Panc1 (cell line): Measurements from ENCODE around the gene PRKCA. TPM values are rescaled to one million over a fixed set of nuclear protein-coding genes. Genes with fewer than 3 reads are reported as not detected.
"Not testable (repeated sequence)": the region's sequence is repeated elsewhere in the genome, so short reads cannot be mapped to it uniquely, and the experiment has no call there.

Source experiments
- ATAC-seq: fragments of 200-7000 bp; cut with Tn5 transposase; 2 replicates; pipeline ENCODE4 v1.9.1; 2020; ENCODE audit warnings: mild to moderate bottlenecking, moderate library complexity
- BruUV-seq: library from RNA; stranded (reverse); fragments of 400-500 nt; replicated peaks from 2 replicates; lab custom pipeline; 2021; lab: Mats Ljungman, UMichigan
- CTCF ChIA-PET: fragments of 300-600 bp; sonication (Branson Sonifier 250); formaldehyde crosslinking; loops from one replicate; lab custom pipeline; 2022; ENCODE audit warnings: antibody characterized with exemption; lab: Charles Lee
- POLR2A ChIA-PET: fragments of 300-600 bp; sonication (Branson Sonifier 250); formaldehyde crosslinking; loops from one replicate; lab custom pipeline; 2022; ENCODE audit warnings: antibody characterized with exemption; lab: Charles Lee
- DNase-seq: peaks from one replicate; pipeline ENCODE4 v3.0.0-alpha.2; 2010; ENCODE audit warnings: low read depth, low spot score
- H3K27ac ChIP-seq: 2 replicates; pipeline ENCODE4 v1.5.1; 2011; ENCODE audit warnings: mild to moderate bottlenecking, low read length, inconsistent platforms
- H3K27me3 ChIP-seq: fragments of 200-500 bp; sonication (Bioruptor generic); 2 replicates; pipeline ENCODE4 v1.6.0; 2014; ENCODE audit warnings: low read length, inconsistent platforms; ENCODE audit not compliant: control insufficient read depth, insufficient read depth
- H3K36me3 ChIP-seq: fragments of 200-500 bp; sonication (Bioruptor generic); 2 replicates; pipeline ENCODE4 v1.5.1; 2014; ENCODE audit warnings: inconsistent platforms, mild to moderate bottlenecking, low read length, moderate library complexity; ENCODE audit not compliant: control insufficient read depth, insufficient read depth
- H3K4me1 ChIP-seq: 2 replicates; pipeline ENCODE4 v1.5.1; 2011; ENCODE audit warnings: inconsistent platforms, mild to moderate bottlenecking, low read length, moderate library complexity; ENCODE audit not compliant: control insufficient read depth, insufficient read depth
- H3K4me3 ChIP-seq, 2 experiments: 2 replicates each; pipeline ENCODE4 v1.5.1; 2011 to 2012; ENCODE audit warnings: low read depth in 2 of 2, low read length in 2 of 2, mild to moderate bottlenecking in 2 of 2, inconsistent platforms in 1 of 2, moderate library complexity in 1 of 2
- H3K9me3 ChIP-seq: fragments of 200-500 bp; sonication (Bioruptor generic); 2 replicates; pipeline ENCODE4 v1.5.1; 2014; ENCODE audit warnings: low read depth, mild to moderate bottlenecking, inconsistent platforms, low read length, moderate library complexity; ENCODE audit not compliant: control insufficient read depth, insufficient read depth
- POLR2AphosphoS5 ChIP-seq: IDR thresholded peaks from 2 replicates; pipeline ENCODE4 v1.6.1; 2012; ENCODE audit warnings: mild to moderate bottlenecking, low read depth, low read length, moderate library complexity
- SIN3A ChIP-seq: IDR thresholded peaks from 2 replicates; pipeline ENCODE4 v1.6.1; 2012; ENCODE audit warnings: low read depth, mild to moderate bottlenecking, low read length, moderate library complexity, borderline replicate concordance; ENCODE audit not compliant: insufficient read depth
- TCF7L2 ChIP-seq: IDR thresholded peaks from 2 replicates; pipeline ENCODE4 v1.6.1; 2011; ENCODE audit warnings: mild to moderate bottlenecking, low read depth, low read length, inconsistent platforms
- in situ Hi-C: cut with HindIII; loops from 2 replicates; pipeline ENCODE4 v1.10.0; 2016; ENCODE audit warnings: low sequenced_read_pairs, low pct_unique_long_range_greater_than_20kb
- intact Hi-C: fragments of 100-400 bp; cut with micrococcal nuclease; formaldehyde crosslinking; loops from one replicate; pipeline ENCODE4 v1.10.0; 2022; ENCODE audit not compliant: unreplicated experiment
- total RNA-seq: library from RNA; stranded (reverse); gene quantifications from one replicate; pipeline ENCODE4 v1.2.1, GENCODE V29; 2021; ENCODE audit not compliant: unreplicated experiment
- TF ChIP-seq, protein P1 (sequence below), 2 experiments: IDR thresholded peaks; 2 replicates each; pipeline ENCODE4 v1.6.1; 2011 to 2012; ENCODE audit warnings: low read depth in 2 of 2, control low read depth in 1 of 2, low read length in 1 of 2, mild to moderate bottlenecking in 1 of 2, moderate library complexity in 1 of 2; ENCODE audit not compliant: insufficient read depth in 1 of 2
- TF ChIP-seq, protein P2 (sequence below): fragments of 450-650 bp; IDR thresholded peaks from 2 replicates; pipeline ENCODE4 v1.5.1; 2017; ENCODE audit warnings: mild to moderate bottlenecking

Gene PRKCA
- total RNA-seq, 1 experiment from 2014 or later = 53.0 TPM

DNA sequence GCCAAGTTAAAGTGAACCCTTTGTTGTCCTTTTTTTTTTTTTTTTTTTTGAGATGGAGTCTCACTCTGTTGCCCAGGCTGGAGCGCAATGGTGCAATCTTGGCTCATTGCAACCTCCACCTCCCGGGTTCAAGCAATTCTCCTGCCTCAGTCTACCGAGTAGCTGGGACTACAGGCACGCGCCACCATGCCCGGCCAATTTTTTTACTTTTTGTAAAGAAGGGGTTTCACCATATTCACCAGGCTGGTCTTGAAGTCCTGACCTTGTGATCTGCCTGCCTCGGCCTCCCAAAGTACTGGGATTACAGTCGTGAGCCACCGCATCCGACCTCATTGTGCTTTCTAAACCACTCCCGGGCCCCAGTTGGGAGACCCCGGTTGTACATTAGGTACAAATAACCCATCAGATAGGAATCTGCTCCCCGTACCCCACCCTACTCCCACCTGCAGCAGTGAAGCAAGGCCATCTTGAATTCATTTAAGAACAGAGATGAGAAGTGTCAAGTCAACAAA, 410.7 kb downstream of the PRKCA start:
- CTCF ChIA-PET = interaction anchor here (0.6 kb wide), 1 partner anchor 431 kb away, joined by 3 read pairs; no protein-coding TSS in a partner anchor
- in situ Hi-C loops, H3K27ac ChIP-seq, H3K27me3 ChIP-seq, DNase-seq, H3K4me3 ChIP-seq, intact Hi-C loops, POLR2A ChIA-PET, H3K36me3 ChIP-seq, H3K9me3 ChIP-seq, ATAC-seq, BruUV-seq: not testable (repeated sequence)
- peaks cover 25% of the 10 kb centered on the region for H3K4me1 ChIP-seq

DNA sequence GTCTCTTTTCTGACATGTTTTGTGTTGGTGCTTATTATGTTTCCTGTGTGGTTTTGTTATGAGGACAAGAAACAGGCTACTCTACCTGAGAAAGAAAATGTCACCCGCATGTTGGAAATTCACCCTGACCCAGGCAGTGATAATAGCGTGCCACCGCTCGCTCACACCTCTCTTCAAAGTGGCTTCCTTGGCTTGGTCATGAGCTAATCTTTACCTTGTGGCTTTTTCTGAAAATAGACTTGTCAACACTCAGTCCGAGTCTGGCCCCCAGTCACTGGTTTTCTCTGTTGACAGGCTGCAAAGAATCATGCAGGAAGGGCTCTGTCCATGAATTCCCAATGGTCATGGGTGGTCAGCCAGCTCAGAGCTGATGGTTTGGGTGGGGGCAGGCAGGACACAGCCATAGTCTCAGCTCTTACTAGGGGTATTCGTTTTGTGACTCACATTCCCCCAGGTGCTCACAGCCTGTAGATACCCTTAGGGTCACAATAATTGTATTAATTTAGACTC, 411.2 kb downstream of the PRKCA start:
- POLR2A ChIA-PET = no interaction called here
- peak; percentile 39; the same call in 1 of the 2 replicates for ATAC-seq

More for the DNA sequence above, 411.2 kb downstream of the PRKCA start:
- DNase-seq = no peak
- Histone ChIP-seq H3K4me1 (peaks cover 25% of the 10 kb centered on the region), H3K4me3 (no peak overlapping the region), H3K27me3 (no peaks in the 10 kb centered on the region), H3K27ac (no peak overlapping the region), H3K36me3 (no peaks in the 10 kb centered on the region), H3K9me3 (no peaks in the 10 kb centered on the region)
- TF ChIP-seq, protein P1, sequence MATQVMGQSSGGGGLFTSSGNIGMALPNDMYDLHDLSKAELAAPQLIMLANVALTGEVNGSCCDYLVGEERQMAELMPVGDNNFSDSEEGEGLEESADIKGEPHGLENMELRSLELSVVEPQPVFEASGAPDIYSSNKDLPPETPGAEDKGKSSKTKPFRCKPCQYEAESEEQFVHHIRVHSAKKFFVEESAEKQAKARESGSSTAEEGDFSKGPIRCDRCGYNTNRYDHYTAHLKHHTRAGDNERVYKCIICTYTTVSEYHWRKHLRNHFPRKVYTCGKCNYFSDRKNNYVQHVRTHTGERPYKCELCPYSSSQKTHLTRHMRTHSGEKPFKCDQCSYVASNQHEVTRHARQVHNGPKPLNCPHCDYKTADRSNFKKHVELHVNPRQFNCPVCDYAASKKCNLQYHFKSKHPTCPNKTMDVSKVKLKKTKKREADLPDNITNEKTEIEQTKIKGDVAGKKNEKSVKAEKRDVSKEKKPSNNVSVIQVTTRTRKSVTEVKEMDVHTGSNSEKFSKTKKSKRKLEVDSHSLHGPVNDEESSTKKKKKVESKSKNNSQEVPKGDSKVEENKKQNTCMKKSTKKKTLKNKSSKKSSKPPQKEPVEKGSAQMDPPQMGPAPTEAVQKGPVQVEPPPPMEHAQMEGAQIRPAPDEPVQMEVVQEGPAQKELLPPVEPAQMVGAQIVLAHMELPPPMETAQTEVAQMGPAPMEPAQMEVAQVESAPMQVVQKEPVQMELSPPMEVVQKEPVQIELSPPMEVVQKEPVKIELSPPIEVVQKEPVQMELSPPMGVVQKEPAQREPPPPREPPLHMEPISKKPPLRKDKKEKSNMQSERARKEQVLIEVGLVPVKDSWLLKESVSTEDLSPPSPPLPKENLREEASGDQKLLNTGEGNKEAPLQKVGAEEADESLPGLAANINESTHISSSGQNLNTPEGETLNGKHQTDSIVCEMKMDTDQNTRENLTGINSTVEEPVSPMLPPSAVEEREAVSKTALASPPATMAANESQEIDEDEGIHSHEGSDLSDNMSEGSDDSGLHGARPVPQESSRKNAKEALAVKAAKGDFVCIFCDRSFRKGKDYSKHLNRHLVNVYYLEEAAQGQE (IDR thresholded peaks at IDR 0.05; ENCODE audit: insufficient read depth in 1 of 2, low read depth in 2 of 2, low read length in 1 of 2) = no peak
- TF ChIP-seq SIN3A (no peak), POLR2AphosphoS5 (no peak), TCF7L2 (no peak)
- TF ChIP-seq, protein P2, sequence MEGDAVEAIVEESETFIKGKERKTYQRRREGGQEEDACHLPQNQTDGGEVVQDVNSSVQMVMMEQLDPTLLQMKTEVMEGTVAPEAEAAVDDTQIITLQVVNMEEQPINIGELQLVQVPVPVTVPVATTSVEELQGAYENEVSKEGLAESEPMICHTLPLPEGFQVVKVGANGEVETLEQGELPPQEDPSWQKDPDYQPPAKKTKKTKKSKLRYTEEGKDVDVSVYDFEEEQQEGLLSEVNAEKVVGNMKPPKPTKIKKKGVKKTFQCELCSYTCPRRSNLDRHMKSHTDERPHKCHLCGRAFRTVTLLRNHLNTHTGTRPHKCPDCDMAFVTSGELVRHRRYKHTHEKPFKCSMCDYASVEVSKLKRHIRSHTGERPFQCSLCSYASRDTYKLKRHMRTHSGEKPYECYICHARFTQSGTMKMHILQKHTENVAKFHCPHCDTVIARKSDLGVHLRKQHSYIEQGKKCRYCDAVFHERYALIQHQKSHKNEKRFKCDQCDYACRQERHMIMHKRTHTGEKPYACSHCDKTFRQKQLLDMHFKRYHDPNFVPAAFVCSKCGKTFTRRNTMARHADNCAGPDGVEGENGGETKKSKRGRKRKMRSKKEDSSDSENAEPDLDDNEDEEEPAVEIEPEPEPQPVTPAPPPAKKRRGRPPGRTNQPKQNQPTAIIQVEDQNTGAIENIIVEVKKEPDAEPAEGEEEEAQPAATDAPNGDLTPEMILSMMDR = no peak
- BruUV-seq = no TSS peak
- intact Hi-C loops (no loop called here), in situ Hi-C loops (no loop called here)
- CTCF ChIA-PET = interaction anchor here (0.6 kb wide), 1 partner anchor 431 kb away, joined by 3 read pairs; no protein-coding TSS in a partner anchor
